Activated CD8-positive, alpha-beta memory T cell treated with anti-CD3 and anti-CD28 coated beads, Interleukin-2, amount 50 U/mL, for 1 hour (primary cell): Measurements from ENCODE around the gene PLIN5.

ENCODE experiments used
- DNase-seq: peaks from one replicate; pipeline ENCODE4 v3.0.0-alpha.2; 2020; ENCODE audit errors: extremely low read depth

Gene PLIN5

GRCh38 chr19:4506449-4507149, 28.4 kb downstream of the PLIN5 start:
- no peak for DNase-seq

- no peak for DNase-seq
Measured at GRCh38 chr19:4505570-4506448, 29.2 kb downstream of the PLIN5 start.

- DNase-seq: no peak
Measured at GRCh38 chr19:4504891-4505569, 30.0 kb downstream of the PLIN5 start.

DNA sequence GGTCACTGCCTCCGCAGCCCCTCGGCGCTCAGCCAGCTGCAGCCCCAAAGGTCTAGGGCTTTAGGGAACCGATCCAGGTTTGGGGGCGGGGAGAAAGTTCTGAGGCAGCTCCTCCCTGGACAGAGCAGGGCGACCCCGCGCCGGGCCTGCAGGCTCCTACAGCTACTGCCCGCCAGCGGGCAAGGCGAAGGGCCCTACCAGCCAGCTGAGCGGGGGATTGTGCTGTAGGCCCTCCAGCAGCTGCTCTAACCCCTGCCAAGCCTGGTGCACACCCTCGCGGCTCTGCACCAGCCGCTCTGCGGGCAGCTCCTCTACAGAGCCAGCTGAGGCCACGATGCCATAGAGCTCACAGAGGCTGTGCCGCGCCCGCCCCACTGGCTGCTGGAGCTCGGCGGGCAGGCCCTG, 30.7 kb downstream of the PLIN5 start:
- no peak for DNase-seq

DNA sequence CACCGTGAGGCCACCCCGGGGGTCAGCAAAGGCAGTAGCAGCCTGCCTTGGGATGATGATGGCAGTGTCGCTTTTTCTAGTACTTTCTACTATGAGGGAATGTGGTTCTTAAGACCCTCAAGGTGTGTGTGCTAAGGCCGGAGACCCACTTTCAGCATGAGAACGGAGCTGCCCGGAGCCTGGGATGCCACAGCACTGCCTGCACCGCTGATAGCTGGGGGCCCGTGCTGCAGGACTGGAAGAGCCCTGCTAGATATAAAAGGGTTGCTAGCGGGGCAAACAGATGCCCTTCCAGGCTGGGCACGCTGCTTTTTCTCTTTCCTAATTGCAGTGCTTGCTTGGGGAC, 31.2 kb downstream of the PLIN5 start:
- no peak for DNase-seq

DNA sequence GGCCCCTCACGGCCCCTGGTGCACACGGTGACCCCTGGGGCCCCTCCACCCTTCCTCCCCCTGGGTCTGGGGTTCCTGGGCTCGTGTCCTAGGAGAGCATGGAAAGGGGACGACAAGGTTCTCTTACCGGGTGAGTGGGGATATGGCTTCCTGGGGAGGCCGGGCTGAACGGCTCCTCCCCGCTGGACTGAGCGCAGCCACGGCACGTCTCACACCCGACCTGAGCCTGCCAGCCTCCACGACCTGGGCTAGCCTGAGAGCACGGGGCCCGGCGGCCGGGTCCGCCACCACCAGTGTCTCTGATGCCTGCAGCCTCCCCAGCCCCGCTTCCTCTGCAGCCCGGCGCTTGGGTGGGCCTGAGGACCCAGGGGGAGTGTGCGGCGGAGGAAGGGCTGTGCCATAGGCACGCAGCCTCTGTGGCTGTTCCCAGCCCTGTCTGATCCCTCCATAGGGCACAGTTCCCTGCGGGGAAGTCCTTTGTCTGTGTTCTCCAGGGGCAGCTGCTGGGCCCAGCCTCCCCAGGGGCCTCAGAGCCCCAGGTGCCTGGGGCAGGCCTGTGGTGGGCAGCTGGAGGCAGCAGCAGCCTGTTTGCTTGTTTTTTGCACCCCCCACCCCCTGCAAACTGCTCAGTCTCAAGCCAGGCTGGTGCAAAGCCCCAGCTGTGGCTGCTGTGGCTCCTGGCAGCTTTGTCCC, 31.7 kb downstream of the PLIN5 start:
- no peak for DNase-seq

- no peak for DNase-seq
Measured at GRCh38 chr19:4502282-4503131, 32.5 kb downstream of the PLIN5 start.

DNA sequence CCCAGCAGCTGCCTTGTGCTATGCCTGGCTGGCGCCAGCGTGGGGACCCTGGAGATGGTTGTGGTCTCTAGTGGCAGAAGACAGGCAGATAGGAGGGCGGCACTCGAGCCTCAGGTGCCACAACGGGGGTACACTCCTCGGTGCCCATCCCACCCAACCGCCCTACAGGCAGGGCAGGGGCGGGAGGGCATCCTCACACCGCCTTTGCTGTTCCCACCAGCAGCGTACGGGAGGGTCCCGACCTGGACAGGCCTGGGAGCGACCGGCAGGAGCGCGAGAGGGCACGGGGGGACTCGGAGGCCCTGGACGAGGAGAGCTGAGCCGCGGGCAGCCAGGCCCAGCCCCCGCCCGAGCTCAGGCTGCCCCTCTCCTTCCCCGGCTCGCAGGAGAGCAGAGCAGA, 33.3 kb downstream of the PLIN5 start:
- DNase-seq: no peak

DNA sequence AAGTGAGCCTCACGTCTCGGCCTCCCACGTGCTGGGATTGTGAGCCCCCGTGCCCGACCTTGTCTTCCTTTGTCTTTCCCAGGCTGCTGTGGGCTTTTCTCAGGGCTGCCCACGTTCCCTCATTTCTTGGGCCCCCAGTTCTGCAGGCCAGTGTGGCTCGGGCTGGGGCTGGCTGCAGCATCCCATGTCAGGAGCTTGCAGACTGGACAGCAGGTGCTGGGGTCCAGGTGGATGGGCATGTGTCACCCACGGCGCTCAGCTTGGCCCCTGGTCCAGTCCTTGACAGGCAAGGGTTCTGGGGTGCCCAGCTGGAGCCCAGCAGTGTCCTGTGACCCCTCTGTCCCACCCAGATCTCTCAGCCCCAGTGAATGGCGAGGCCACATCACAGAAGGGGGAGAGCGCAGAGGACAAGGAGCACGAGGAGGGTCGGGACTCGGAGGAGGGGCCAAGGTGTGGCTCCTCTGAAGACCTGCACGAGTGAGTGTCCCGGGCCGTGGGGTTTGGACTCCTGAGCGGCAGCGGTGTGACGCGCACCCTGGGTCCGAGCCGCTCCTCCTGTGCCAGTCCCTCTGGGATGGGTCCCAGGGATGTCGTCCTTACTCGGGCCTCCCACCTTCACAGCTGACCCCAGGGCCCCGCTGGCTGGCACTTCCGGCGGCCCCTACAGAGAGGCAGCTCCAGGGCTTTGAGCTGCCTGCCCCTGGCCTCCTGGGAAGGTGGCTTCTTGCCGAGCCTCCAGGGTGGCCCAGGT, 34.0 kb downstream of the PLIN5 start:
- no peak for DNase-seq

DNA sequence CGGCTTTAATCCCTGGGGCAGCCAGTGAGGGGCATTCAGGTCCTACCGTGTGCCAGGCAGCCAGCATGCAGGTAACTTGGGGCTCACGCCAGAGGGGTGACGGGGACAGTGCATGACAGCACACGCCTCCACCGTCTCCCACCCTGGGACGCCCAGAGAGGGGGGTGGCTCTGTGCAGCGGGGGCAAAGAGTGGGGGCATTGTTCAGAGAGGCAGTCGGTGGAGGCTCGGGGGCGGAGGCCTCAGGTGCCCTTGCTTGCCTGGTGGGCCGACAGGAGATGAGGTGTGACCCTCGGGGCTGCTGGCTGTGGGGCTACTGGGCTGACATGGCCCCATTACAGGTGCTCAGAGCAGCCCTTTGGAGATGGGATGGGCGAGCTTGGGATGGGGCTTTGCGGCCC, 35.2 kb downstream of the PLIN5 start:
- DNase-seq: no peak

GRCh38 chr19:4499318-4499717, 35.7 kb downstream of the PLIN5 start:
- DNase-seq: no peak

GRCh38 chr19:4498694-4499093, 36.3 kb downstream of the PLIN5 start:
- DNase-seq: no peak

DNA sequence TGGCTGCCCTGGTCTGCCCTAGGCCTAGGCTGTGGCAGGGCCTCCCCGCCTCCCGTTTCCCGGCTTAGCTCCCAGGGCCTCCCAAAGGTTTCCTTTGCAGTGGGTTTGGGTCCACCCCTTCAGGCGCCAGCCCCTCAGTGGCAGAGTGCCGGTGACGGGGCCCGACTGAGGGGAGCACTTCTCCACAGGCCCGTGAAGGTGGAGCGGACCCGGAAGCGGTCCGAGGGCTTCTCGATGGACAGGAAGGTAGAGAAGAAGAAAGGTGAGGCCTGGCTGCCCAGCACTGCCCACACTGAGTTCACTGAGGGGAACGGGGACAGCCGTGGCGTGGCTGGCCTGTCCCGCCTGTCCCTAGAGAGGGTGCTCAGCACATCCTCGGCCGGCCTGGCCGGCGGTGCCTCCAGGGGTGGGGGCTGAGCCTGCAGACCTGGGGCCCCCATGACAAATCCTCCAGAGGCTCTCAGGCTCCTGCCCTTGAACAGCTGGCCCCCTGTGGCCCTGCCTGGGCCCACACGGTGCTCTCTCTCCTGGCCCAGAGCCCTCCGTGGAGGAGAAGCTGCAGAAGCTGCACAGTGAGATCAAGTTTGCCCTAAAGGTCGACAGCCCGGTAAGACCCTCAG, 37.1 kb downstream of the PLIN5 start:
- DNase-seq: no peak

DNA sequence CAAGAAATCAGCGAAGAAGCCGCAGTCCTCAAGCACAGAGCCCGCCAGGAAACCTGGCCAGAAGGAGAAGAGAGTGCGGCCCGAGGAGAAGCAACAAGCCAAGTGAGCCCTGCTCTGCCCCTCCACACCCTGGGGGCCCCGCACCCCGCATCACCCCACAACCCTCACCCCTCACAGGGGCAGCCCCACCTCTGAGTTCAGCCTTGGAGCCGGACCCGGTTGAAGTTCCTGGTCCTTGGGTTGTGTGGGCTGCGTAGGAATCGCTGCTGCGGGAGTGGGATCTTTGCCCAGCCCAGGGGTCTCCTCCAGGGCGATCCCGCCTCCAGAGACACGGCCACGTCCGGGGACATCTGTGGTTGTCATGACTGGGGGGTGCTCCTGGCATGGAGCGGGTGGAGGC, 38.7 kb downstream of the PLIN5 start:
- no peak for DNase-seq

DNA sequence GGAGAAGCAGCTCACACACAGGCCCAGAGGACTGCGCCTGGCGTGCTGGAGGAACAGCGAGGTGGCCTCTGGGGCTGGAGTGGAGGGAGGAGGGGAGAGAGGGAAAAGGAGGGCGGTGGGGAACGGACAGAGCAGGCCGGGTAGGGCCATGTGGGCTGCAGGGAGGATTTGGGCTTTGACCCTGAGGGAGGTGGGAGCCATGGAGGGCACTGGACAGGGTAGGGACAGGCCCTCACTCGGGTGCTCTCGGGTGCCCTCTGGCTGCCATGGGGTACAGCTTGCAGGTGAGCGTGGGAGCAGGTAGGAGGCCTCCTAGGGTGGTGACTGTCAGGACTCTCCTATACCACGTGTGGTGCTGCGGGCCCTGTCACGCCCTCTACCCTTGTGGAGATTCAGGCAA, 39.6 kb downstream of the PLIN5 start:
- DNase-seq: no peak

DNA sequence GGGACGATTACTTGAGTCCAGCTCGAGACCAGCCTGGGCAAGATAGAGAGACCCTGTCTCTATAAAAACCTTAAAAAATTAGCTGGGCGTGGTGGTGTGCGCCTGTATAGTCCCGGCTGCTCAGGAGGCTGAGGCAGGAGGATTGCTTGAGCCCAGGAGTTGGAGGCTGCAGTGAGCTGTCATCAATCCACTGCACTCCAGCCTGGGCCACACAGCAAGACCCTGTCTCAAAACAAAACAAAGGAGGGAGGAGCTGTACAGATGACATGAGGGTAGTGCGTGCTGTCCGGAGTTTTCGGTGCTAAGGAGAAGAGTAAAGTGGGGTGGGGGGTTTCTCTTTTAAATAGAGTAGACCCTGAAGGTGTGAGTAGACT, 40.3 kb downstream of the PLIN5 start:
- DNase-seq: no peak

DNA sequence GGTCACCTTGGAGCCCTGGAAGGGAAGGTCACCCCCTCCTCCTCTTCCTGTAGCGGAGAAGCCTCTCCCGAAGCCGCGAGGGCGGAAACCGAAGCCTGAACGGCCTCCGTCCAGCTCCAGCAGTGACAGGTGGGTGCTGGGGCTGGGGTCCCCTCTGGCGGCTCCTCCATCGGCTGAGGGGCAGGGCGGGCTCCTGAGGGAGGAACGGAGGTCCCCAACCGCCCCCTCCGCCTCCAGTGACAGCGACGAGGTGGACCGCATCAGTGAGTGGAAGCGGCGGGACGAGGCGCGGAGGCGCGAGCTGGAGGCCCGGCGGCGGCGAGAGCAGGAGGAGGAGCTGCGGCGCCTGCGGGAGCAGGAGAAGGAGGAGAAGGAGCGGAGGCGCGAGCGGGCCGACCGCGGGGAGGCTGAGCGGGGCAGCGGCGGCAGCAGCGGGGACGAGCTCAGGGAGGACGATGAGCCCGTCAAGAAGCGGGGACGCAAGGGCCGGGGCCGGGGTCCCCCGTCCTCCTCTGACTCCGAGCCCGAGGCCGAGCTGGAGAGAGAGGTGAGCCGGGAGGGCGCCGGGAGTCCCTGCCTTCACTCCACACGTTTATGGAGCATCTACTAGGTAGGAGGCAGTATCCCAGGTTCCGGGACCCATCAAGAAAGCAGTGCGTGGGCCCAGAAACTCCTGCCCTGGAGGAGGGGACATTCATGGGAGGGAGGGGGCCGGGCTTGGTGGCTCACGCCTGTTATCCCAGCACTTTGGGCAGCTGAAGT, 40.9 kb downstream of the PLIN5 start:
- DNase-seq: no peak

DNA sequence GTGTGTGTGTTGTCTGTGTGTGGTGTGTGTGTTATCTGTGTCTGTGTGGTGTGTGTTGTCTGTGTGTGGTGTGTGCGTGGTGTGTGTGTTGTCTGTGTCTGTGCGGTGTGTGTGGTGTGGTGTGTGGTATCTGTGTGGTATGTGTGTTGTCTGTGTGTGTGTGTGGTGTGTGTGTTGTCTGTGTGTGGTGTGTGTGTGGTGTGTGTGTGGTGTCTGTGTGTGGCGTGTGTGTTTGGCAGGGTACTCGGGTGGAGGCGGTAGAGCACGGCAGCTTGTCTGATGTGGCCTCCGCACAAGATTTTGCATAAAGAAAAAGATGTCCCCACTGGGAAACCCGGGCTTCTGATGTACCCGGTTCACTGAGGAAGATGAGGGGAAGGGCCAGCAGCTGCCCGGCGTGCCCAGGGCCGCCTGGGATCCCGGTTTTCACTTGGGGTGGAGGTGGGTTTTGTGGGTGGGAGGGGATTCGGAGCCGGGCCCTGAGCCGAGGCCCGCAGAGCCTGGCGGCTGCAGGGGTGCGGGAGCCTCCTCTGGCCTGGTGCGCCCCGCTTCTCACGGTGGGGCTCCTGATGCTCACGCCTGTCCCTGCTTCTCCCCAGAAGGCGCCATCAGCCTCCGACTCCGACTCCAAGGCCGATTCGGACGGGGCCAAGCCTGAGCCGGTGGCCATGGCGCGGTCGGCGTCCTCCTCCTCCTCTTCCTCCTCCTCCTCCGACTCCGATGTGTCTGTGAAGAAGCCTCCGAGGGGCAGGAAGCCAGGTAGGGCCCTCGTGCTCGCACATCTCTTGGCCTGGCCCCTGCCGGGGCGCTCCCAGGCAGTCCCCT, 41.7 kb downstream of the PLIN5 start:
- DNase-seq: no peak
